ENCODE measurements around the gene IDE. TPM values are rescaled to one million over a fixed set of nuclear protein-coding genes. Genes with fewer than 3 reads are reported as not detected.
"Not testable (repeated sequence)": the region's sequence is repeated elsewhere in the genome, so short reads cannot be mapped to it uniquely, and the experiment has no call there.

The IDE gene
- total RNA-seq, 1 donor from 2014 or later, result 26.9 TPM

DNA sequence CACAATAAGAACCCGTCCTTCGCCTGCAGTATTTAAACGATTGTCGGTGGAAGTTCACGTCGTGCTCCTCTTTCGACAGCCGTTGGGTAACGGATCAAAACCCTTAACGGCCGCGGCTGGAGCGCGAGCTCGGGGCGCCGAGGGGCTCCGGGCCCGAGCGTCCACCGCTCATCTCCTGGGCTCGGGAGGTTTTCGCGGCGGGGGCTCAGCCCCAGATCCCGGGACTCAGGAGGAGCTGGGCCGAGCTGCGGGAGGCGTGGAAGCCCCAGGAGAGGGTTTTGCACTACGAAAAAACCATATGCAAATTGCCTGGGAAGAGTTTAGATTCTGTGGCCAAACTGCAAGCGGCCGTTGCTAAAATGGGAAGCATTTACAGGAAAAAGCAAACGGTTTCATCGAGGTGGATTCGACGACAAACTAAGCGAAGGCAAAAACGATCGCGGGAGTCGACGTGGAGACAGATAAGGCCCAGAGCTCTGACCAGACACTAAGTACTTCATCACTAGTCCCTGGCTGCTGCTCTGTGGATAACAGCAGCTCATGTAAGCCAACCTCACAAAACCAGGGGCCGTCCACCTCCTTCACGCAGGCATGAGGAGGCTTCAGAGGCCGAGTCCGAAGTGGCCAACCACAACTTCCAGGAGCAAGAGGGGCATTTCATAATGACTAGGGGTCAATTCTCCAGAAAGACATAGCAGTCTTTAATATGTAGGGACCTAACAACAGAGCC lies 153.2 kb downstream of the IDE start:
- ATAC-seq (peak; percentile 30), DNase-seq (ENCODE audit: low spot score) (no peak)

DNA sequence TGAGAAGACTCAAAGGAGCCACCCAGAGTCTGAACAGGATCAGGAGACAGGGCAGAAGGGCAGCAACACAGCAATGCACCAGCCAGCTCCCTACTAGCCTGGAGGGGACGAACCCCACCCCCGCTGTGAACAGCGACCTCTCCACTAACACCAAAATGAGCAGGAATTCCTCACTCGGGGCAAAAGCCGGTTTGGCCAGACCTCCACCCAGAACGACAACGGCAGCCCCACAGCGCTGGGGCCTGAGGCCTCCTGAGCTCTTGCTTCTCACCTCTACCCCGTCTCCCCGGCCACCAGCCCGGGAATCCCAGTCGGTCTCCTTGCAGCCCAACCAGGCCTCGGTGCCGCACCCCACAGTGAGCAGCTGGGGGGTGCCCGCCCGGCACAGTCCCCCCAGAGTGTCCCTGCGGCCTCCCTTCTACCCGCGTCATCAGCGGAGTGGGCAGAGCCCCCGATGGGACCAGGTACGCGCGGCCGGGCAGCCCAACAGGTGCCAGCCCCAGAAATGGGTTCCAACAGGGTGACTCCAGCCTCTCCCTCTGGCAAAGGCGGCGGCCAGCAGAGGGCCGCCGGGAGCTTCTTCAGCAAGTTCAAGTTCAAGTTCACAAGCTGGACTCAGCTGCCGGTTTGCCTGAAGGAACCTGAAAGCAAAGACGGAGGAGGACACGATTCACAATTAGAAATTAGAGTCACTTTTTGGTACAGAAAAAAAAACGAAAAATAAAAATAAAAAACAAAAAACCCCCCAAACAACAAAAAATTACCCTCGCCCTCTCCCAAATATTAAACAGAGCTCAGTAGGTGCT lies 153.9 kb downstream of the IDE start:
- ATAC-seq, result peak; percentile 87
- peak; percentile 51 for DNase-seq (ENCODE audit: low spot score)

DNA sequence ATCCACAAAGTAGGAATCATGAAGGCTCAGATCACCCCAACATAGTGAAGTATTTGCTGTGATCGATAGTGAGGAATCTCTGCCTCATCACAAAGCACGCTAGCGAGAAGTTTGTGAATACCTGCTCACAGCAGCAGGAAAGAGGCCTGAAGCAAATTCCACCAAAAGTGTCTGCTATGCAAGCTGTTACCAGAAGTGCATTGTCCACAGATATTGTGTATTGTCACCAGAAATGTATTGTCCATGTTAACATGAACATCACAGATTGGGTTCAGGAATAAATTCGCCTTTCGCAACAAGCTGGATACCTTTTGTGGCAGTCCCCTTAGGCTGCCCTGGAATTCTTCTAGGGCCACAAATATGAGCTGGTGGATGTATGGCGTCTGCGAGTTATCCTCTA lies 155.0 kb downstream of the IDE start:
- ATAC-seq (no peak), DNase-seq (ENCODE audit: low spot score) (no peak)

DNA sequence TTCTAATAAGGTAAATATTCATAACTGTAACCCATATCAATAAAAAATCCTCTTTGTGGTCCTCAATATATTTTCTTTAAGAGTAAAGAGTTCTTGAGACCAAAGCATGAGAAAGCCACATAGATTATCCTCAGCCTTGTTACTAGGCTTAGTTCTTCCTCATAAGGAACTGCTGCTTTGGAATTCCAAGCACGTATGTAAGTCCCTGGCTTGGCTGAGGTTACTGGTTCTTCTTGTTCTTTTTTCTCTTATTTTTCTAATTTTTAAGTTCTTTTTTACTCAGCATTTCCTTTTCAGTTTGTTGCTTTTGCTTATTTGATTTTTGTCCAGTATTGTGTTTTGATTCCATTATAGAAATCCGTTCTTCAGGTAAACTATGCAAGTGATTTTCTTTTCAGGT lies 155.7 kb downstream of the IDE start:
- ATAC-seq (no peak), DNase-seq (ENCODE audit: low spot score) (no peak)

DNA sequence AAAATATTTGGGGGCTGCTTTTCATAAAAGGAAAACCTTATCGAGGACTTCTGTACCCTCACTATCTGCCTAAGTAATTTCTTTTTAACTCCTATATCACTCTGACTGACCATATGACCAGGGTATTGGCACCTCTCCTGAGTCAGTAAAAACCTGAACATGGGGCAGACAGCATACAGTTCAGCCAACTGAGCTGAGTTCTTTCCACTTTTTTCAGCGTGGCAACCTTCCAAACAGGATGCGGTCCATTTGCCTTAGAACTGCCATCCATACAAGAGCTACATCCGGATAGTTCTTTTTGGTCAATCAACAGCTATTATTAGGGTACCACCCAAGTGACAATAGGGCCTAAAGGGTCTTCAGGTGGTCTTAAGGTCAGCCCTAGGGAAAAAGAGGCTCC lies 160.4 kb downstream of the IDE start:
- DNase-seq (ENCODE audit: low spot score) (no peak), ATAC-seq (no peak)

DNA sequence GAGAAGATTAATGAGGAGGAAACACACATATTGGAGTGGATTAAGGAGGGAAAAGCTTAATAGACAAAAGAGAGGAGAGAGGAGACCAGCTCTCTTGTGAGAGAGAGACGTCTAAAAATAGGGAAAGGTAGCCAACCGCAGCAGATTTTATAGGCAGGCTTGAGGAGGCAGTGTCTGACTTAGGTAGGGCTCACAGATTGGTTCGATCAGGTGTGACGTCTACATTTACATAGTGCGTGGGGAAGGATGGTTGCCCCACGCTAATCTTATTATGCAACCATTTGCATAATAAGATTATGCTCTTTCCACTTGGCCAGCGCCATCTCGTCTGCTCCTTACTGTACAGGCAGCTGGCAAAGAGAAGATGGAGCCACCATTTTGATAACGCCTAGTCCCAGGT lies 160.9 kb downstream of the IDE start:
- DNase-seq (ENCODE audit: low spot score) (no peak), ATAC-seq (no peak)

DNA sequence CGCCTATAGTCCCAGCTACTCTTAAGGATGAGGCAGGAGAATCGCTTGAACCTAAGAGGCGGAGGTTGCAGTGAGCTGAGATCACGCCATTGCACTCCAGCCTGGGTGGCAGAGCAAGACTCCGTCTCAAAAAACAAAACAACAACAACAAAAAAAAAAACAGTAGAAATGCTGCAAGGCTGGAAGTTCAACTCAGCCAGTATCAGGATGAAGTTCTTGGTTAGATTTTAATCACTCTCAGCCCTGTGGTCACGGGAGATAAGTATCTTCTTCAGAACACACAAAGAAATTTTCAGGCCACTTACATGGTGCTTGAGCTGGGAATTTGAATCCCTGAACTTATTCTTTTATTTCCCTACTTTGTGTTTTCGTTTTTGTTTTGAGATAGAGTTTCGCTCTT lies 162.5 kb downstream of the IDE start:
- DNase-seq (ENCODE audit: low spot score) (no peak), ATAC-seq (no peak)

DNA sequence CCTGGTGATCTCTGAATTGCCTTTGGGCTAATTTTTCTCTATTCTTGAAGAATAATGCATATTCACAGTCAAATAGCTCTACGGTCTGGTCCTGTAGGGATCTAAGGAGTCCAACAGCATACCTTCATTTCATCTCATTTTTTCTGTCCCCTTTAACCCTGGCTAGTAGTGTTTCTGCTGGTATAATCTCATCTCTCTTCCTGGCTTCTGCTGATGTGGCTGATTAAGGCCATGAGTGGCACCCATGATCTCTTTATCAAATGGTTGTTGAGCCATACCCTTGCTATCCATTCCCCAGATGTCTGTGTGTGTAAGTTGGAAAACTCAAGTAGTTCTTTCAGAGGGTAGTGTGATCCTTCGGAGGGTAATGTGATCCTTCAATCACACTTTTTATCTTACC lies 163.4 kb downstream of the IDE start:
- no peak for ATAC-seq
- DNase-seq (ENCODE audit: low spot score), result no peak

DNA sequence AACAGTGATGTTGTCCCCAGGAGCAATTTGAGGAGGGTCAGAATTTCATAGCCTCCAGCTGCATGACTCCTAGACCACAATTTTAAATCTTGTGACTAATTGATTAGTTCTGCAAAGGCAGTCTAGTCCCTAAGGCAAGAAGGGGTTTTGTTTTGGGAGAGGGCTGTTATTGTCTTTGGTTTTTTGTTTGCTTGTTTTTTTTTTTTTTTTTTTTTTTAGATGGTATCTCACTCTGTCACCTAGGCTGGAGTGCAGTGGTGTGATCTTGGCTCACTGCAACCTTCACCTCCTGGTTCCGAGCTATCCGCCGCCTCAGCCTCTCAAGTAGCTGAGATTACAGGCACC lies 165.9 kb downstream of the IDE start:
- no peak for ATAC-seq
- DNase-seq (ENCODE audit: low spot score), result no peak

DNA sequence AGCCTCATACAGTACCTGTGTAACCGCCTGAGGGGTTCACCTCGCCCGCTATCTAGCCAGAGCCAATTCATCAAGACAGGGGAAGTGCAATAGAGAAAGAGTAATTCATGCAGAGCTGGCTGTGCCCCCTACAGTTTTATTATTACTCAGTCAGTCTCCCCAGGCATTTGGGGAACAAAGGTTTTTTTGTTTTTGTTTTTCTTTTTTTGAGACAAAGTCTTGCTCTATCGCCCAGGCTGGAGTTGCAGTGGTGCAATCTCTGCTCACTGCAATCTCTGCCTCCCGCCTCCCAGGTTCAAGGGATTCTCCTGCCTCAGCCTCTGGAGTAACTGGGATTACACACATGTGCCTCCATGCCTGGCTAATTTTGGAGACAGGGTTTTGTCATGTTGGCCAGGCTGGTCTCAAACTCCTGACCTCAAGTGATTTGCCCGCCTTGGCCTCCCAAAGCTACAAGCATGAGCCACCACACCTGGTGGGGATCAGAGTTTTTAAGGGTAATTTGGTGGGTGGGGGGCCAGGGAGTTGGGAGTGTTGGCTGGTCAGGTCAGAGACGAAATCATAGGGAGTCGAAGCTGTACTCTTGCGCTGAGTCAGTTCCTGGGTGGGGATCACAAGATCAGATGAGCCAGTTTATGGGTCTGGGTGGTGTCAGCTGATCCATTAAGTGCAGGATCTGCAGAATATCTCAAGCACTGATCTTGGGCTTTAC lies 166.4 kb downstream of the IDE start:
- DNase-seq (ENCODE audit: low spot score), result no peak
- no peak for ATAC-seq

DNA sequence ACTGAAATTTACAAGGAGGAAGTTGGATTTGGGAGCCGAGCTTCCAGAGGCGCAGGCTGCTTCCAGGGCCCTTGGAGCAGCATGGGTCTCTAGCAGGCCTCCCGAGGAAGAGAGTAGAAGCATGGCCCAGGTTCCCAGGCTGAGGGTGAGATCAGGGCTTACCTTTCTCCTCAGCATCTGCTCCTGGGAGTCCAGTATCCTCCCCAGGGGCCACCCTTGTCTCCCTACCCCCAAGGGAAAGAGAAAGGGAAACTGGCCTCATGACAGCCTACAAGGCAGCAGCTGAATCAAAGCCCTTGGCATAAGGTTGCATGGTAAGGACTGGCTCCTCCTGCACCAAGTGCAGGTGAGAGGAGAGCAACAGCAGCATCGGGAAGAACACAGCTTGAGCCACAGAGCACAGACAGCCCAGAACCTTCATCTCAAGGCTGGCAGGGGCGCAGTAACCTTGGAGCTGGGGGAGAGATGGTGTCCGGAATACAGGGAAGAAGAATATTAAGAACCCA lies 168.4 kb downstream of the IDE start:
- DNase-seq (ENCODE audit: low spot score), result no peak
- ATAC-seq, result no peak

DNA sequence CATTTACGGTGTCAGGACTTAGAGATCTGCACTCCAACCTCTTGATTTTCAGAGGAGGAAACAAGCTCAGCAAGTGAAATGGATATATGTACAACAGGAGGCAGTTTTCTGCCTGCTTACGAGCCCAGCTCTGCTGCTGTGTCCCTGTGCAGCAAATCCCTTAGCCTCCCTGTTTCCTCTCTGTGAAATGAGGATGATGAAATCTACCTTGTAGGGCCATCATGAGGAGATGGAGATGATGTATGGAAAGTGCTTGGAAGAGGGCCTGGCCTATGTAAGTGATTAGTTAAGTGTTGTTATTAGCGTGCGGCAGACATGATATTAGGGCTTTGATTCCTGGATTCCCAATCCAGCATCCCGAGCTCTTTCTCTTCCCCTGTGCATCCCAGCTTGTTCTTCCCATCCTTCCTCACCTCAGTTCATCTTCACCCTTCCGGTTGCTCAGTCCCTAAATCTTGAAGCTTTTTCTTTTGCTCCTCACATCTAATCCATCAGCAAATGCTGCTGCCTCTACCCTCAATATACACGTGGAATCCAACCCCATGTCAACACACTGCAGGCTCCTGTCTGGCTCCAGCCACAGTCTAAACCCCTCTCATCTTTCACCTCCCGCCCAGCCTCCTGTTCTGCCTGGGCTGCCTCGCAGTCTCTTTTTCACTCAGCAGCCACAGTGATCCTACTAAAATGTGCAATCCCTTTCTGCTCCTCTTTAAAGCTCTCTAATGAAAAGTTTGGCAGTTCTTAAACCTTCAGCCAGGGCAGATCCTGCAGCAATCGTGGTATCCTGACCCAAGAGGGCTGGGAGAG lies 169.1 kb downstream of the IDE start:
- ATAC-seq (no peak), DNase-seq (ENCODE audit: low spot score) (no peak)

DNA sequence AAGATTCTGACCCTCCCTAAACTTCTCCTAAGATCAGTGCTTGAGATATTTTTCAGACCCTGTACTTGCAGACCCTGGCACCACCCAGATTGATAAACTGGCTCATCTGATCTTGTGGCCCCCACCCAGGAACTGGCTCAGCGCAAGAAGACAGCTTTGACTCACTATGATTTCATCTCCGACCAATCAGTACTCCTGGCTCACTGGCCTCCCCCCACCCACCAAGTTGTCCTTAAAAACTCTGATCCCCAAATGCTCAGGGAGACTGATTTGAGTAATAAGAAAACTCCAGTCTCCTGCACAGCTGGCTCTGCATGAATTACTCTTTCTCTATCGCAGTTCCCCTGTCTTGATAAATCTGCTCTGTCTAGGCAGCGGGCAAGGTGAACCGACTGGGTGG lies 171.7 kb downstream of the IDE start:
- ATAC-seq; DNase-seq (ENCODE audit: low spot score): not testable (repeated sequence)

Other genes starting within 250 kb of the IDE start
- 0.38 TPM for gene KIF11, start 19.0 kb upstream of the IDE start, total RNA-seq
- 47.4 TPM for gene HHEX, start 115.9 kb upstream of the IDE start, total RNA-seq